ENCODE data around the gene GSPT1.
"Not testable (repeated sequence)": the region's sequence is repeated elsewhere in the genome, so short reads cannot be mapped to it uniquely, and the experiment has no call there.

GSPT1 gene

DNA sequence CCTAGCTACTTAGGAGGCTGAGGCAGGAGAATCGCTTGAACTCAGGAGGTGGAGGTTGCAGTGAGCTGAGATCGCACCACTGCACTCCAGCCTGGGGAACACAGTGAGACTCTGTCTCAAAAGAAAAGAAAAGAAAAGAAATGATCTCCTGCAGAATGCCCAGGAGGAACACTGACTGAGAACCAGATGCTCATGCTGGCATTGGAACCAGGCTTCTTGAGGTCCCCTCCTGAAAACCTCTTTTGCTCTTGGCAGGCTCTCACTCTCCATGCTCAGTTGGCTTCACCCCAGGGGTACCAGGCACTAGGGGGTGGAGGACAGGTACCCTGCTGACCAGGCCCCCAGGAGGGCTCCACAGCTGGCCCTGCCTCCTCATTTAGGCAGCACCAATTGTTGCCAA lies 40.8 kb upstream of the GSPT1 start:
- Histone ChIP-seq H3K9me3 (ENCODE audit: control extremely low read depth in 1 of 5, control insufficient read depth in 4 of 5, insufficient read depth in 2 of 5, low read depth in 1 of 5, low read length in 4 of 5) (no peaks in the 10 kb centered on the region), H3K36me3 (ENCODE audit: control insufficient read depth in 4 of 4, insufficient read depth in 4 of 4, low read length in 3 of 4) (no peaks in the 10 kb centered on the region), H3K27me3 (replicated peaks in 2 of 5; ENCODE audit: control insufficient read depth in 4 of 5, insufficient read depth in 5 of 5, low read length in 4 of 5) (no peaks in the 10 kb centered on the region), H3K27ac (ENCODE audit: insufficient read depth in 1 of 2, low read depth in 1 of 2, low read length in 2 of 2, poor library complexity in 1 of 2, severe bottlenecking in 2 of 2) (no peak overlapping the region), H3K4me1 (ENCODE audit: control extremely low read depth in 1 of 4, control insufficient read depth in 4 of 4, insufficient read depth in 4 of 4, low read length in 3 of 4) (no peaks in the 10 kb centered on the region), H3K4me3 (ENCODE audit: control insufficient read depth in 1 of 7, extremely low read depth in 1 of 7, insufficient read depth in 4 of 7, low read depth in 2 of 7, low read length in 6 of 7) (no peak overlapping the region)
- no peak for DNase-seq
- POLR2A ChIA-PET: no interaction called here
- CTCF ChIA-PET: no interaction called here
- WGBS (ENCODE audit: insufficient coverage): 86% methylated on average over 1 of the region's 2 CpGs

DNA sequence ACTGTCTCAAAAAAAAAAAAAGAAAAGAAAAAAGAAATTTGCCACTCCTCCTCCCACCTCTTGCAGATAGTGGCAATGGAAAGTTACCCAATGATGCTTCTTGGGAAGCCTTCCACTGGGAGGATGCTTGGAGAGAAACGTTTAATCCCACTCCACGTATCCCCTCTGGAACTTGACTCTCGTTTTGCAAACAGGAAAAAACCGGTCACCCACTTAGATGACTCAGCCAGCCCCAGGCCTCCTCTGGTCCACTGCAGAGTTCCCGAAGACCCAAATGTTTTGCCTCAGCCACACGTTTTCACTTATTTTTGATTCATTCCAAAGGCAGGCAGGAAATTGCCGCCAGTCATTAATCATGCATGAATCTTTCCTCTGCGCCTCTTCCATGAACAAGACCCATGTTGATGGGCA lies 40.0 kb upstream of the GSPT1 start:
- no peaks in the 10 kb centered on the region for H3K9me3 ChIP-seq (ENCODE audit: control extremely low read depth in 1 of 5, control insufficient read depth in 4 of 5, insufficient read depth in 2 of 5, low read depth in 1 of 5, low read length in 4 of 5)
- H3K27me3 ChIP-seq (replicated peaks in 2 of 5; ENCODE audit: control insufficient read depth in 4 of 5, insufficient read depth in 5 of 5, low read length in 4 of 5): no peaks in the 10 kb centered on the region
- no peak overlapping the region for H3K4me3 ChIP-seq (ENCODE audit: control insufficient read depth in 1 of 7, extremely low read depth in 1 of 7, insufficient read depth in 4 of 7, low read depth in 2 of 7, low read length in 6 of 7)
- no peaks in the 10 kb centered on the region for H3K4me1 ChIP-seq (ENCODE audit: control extremely low read depth in 1 of 4, control insufficient read depth in 4 of 4, insufficient read depth in 4 of 4, low read length in 3 of 4)
- ChIA-PET POLR2A (no interaction called here), CTCF (no interaction called here)
- no peak for DNase-seq
- H3K36me3 ChIP-seq (ENCODE audit: control insufficient read depth in 4 of 4, insufficient read depth in 4 of 4, low read length in 3 of 4): no peaks in the 10 kb centered on the region
- H3K27ac ChIP-seq (ENCODE audit: insufficient read depth in 1 of 2, low read depth in 1 of 2, low read length in 2 of 2, poor library complexity in 1 of 2, severe bottlenecking in 2 of 2): no peak overlapping the region
- 87% methylated on average over 8 of the region's 8 CpGs for WGBS (ENCODE audit: insufficient coverage)

DNA sequence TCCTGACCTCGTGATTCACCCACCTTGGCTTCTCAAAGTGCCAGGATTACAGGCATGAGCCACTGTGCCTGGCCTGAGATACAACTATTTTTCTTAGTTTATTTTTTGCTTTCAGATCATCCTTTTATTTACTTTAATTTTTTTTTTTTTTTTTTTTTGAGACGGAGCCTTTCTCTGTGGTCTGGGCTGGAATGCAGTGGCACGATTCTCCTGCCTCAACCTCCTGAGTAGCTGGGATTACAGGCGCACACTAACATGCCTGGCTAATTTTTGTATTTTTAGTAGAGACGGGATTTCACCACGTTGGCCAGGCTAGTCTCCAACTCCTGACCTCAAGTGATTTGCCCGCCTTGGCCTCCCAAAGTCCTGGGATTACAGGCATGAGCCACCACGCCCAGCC lies 37.8 kb upstream of the GSPT1 start:
- WGBS (ENCODE audit: insufficient coverage): 97% methylated on average over 6 of the region's 8 CpGs
- CTCF ChIA-PET: interaction anchor here (1.2 to 1.6 kb wide), 2 partner anchors 12 to 113 kb away, joined by 5 read pairs; partner anchors contain the start of gene TNFRSF17
- H3K4me1 ChIP-seq (ENCODE audit: control extremely low read depth in 1 of 4, control insufficient read depth in 4 of 4, insufficient read depth in 4 of 4, low read length in 3 of 4); H3K4me3 ChIP-seq (ENCODE audit: control insufficient read depth in 1 of 7, extremely low read depth in 1 of 7, insufficient read depth in 4 of 7, low read depth in 2 of 7, low read length in 6 of 7); POLR2A ChIA-PET; H3K27ac ChIP-seq (ENCODE audit: insufficient read depth in 1 of 2, low read depth in 1 of 2, low read length in 2 of 2, poor library complexity in 1 of 2, severe bottlenecking in 2 of 2); H3K27me3 ChIP-seq (replicated peaks in 2 of 5; ENCODE audit: control insufficient read depth in 4 of 5, insufficient read depth in 5 of 5, low read length in 4 of 5); H3K36me3 ChIP-seq (ENCODE audit: control insufficient read depth in 4 of 4, insufficient read depth in 4 of 4, low read length in 3 of 4); DNase-seq; H3K9me3 ChIP-seq (ENCODE audit: control extremely low read depth in 1 of 5, control insufficient read depth in 4 of 5, insufficient read depth in 2 of 5, low read depth in 1 of 5, low read length in 4 of 5): not testable (repeated sequence)

DNA sequence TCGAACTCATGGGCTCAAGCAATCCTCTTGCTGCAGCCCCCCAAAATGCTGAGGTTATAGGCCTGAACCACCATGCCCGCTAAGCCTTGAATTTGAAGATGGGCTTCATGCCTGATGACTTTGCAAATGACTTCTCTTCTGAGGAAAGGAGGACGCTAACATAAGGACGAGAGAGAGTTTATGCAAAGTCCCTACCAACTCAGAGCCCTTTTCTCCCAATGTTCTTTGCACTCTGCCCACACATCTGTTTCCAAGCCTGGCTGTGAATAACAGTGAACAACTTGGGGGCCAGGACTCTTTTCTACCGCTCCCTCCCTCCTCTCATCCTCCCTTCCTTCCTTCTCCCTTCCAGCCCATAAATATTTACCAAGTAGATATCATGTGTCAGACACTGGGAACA lies 34.6 kb upstream of the GSPT1 start:
- peaks cover 0 to 2% (median 1%) of the 10 kb centered on the region in 4 experiments for H3K4me1 ChIP-seq (ENCODE audit: control extremely low read depth in 1 of 4, control insufficient read depth in 4 of 4, insufficient read depth in 4 of 4, low read length in 3 of 4)
- ChIA-PET POLR2A (no interaction called here), CTCF (no interaction called here)
- 80% methylated on average over 5 of the region's 5 CpGs for WGBS (ENCODE audit: insufficient coverage)
- no peak overlapping the region for H3K27ac ChIP-seq (ENCODE audit: insufficient read depth in 1 of 2, low read depth in 1 of 2, low read length in 2 of 2, poor library complexity in 1 of 2, severe bottlenecking in 2 of 2)
- H3K36me3 ChIP-seq (ENCODE audit: control insufficient read depth in 4 of 4, insufficient read depth in 4 of 4, low read length in 3 of 4): no peaks in the 10 kb centered on the region
- no peaks in the 10 kb centered on the region for H3K9me3 ChIP-seq (ENCODE audit: control extremely low read depth in 1 of 5, control insufficient read depth in 4 of 5, insufficient read depth in 2 of 5, low read depth in 1 of 5, low read length in 4 of 5)
- DNase-seq: no peak
- no peak overlapping the region for H3K4me3 ChIP-seq (ENCODE audit: control insufficient read depth in 1 of 7, extremely low read depth in 1 of 7, insufficient read depth in 4 of 7, low read depth in 2 of 7, low read length in 6 of 7)
- H3K27me3 ChIP-seq (replicated peaks in 2 of 5; ENCODE audit: control insufficient read depth in 4 of 5, insufficient read depth in 5 of 5, low read length in 4 of 5): no peaks in the 10 kb centered on the region

DNA sequence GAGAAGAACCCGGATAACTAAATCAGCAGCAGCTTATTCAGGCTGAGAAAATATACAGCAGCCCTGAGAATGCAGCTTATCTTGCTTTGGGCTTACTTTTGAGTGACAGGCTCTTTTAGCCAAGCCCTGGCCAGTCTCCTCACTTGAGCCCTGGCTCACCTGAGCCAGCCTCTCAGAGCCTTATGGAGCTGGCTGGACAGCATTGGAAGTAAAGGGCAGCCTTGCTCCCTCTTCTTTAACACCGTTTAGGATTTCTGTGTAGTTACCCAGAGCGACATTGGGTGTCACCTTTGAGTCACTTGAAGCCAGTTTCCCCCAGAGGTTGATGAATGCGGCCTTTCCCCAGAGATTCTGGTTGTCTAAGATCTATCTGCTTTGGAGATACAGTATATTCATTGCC lies 33.8 kb upstream of the GSPT1 start:
- ChIA-PET POLR2A (interaction anchor here (1.5 kb wide), 1 partner anchor 118 kb away, joined by 3 read pairs; no protein-coding TSS in a partner anchor), CTCF (interaction anchor here (0.7 to 2.5 kb wide), 8 partner anchors 16 to 147 kb away, joined by 3 to 22 read pairs (median 4); no protein-coding TSS in a partner anchor)
- WGBS (ENCODE audit: insufficient coverage): 18% methylated on average over 4 of the region's 4 CpGs

DNA sequence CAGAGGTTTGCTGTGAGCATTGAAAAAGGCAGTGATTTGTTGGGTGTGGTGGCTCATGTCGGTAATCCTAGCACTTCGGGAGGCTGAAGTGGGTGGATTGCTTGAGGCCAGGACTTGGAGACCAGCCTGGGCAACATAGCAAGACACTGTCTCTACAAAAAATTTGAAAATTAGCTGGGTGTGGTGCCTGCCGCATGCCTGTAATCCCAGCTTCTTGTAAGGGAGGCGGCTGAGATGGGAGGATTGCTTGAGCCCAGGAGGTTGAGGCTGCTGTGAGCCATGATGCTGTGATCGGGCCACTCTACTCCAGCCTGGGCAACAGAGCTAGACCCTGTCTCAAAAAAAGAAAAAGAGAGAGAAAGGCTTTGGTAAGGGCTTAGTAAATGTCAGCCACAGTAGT lies 33.1 kb upstream of the GSPT1 start:
- H3K27ac ChIP-seq (ENCODE audit: insufficient read depth in 1 of 2, low read depth in 1 of 2, low read length in 2 of 2, poor library complexity in 1 of 2, severe bottlenecking in 2 of 2): no peak overlapping the region
- ChIA-PET POLR2A (interaction anchor here (1.5 kb wide), 1 partner anchor 119 kb away, joined by 3 read pairs; no protein-coding TSS in a partner anchor), CTCF (interaction anchor here (0.7 to 2.5 kb wide), 9 partner anchors 17 to 148 kb away, joined by 3 to 22 read pairs (median 4); no protein-coding TSS in a partner anchor)
- H3K36me3 ChIP-seq (ENCODE audit: control insufficient read depth in 4 of 4, insufficient read depth in 4 of 4, low read length in 3 of 4): no peaks in the 10 kb centered on the region
- peaks cover 0 to 2% (median 1%) of the 10 kb centered on the region in 4 experiments for H3K4me1 ChIP-seq (ENCODE audit: control extremely low read depth in 1 of 4, control insufficient read depth in 4 of 4, insufficient read depth in 4 of 4, low read length in 3 of 4)
- 100% methylated on average over 3 of the region's 5 CpGs for WGBS (ENCODE audit: insufficient coverage)
- no peak for DNase-seq
- no peaks in the 10 kb centered on the region for H3K27me3 ChIP-seq (replicated peaks in 2 of 5; ENCODE audit: control insufficient read depth in 4 of 5, insufficient read depth in 5 of 5, low read length in 4 of 5)
- no peak overlapping the region for H3K4me3 ChIP-seq (ENCODE audit: control insufficient read depth in 1 of 7, extremely low read depth in 1 of 7, insufficient read depth in 4 of 7, low read depth in 2 of 7, low read length in 6 of 7)
- H3K9me3 ChIP-seq (ENCODE audit: control extremely low read depth in 1 of 5, control insufficient read depth in 4 of 5, insufficient read depth in 2 of 5, low read depth in 1 of 5, low read length in 4 of 5): no peaks in the 10 kb centered on the region

More for the DNA sequence above, 33.8 kb upstream of the GSPT1 start:
- Histone ChIP-seq H3K27ac (ENCODE audit: insufficient read depth in 1 of 2, low read depth in 1 of 2, low read length in 2 of 2, poor library complexity in 1 of 2, severe bottlenecking in 2 of 2) (no peak overlapping the region), H3K27me3 (replicated peaks in 2 of 5; ENCODE audit: control insufficient read depth in 4 of 5, insufficient read depth in 5 of 5, low read length in 4 of 5) (no peaks in the 10 kb centered on the region), H3K9me3 (ENCODE audit: control extremely low read depth in 1 of 5, control insufficient read depth in 4 of 5, insufficient read depth in 2 of 5, low read depth in 1 of 5, low read length in 4 of 5) (no peaks in the 10 kb centered on the region), H3K4me1 (ENCODE audit: control extremely low read depth in 1 of 4, control insufficient read depth in 4 of 4, insufficient read depth in 4 of 4, low read length in 3 of 4) (peaks cover 0 to 2% (median 1%) of the 10 kb centered on the region in 4 experiments), H3K4me3 (ENCODE audit: control insufficient read depth in 1 of 7, extremely low read depth in 1 of 7, insufficient read depth in 4 of 7, low read depth in 2 of 7, low read length in 6 of 7) (no peak overlapping the region), H3K36me3 (ENCODE audit: control insufficient read depth in 4 of 4, insufficient read depth in 4 of 4, low read length in 3 of 4) (no peaks in the 10 kb centered on the region)
- peak; percentile 43 to 64 (median 51) for DNase-seq

DNA sequence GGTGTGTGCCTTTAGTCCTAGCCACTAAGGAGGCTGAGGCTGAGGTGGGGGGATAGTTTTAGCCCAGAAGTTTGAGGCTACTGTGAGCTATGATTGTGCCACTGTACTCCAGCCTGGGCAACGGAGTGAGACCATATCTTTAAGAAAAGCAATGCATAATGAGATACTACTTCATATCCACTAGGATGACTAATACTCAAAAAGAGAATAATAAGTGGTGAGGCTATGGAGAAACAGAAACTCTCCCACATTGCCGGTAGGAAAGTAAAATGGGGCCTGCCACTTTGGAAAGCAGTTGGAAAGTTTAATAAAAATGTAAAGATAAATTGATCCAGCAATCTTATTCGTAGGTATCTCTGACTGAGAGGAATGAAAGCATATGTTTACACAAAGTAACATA lies 30.7 kb upstream of the GSPT1 start:
- DNase-seq: no peak
- Histone ChIP-seq H3K36me3 (ENCODE audit: control insufficient read depth in 4 of 4, insufficient read depth in 4 of 4, low read length in 3 of 4) (no peaks in the 10 kb centered on the region), H3K4me1 (ENCODE audit: control extremely low read depth in 1 of 4, control insufficient read depth in 4 of 4, insufficient read depth in 4 of 4, low read length in 3 of 4) (peaks cover 0 to 2% (median 1%) of the 10 kb centered on the region in 4 experiments), H3K27ac (ENCODE audit: insufficient read depth in 1 of 2, low read depth in 1 of 2, low read length in 2 of 2, poor library complexity in 1 of 2, severe bottlenecking in 2 of 2) (no peak overlapping the region), H3K4me3 (ENCODE audit: control insufficient read depth in 1 of 7, extremely low read depth in 1 of 7, insufficient read depth in 4 of 7, low read depth in 2 of 7, low read length in 6 of 7) (no peak overlapping the region), H3K27me3 (replicated peaks in 2 of 5; ENCODE audit: control insufficient read depth in 4 of 5, insufficient read depth in 5 of 5, low read length in 4 of 5) (no peaks in the 10 kb centered on the region), H3K9me3 (ENCODE audit: control extremely low read depth in 1 of 5, control insufficient read depth in 4 of 5, insufficient read depth in 2 of 5, low read depth in 1 of 5, low read length in 4 of 5) (no peaks in the 10 kb centered on the region)
- no CpG with 5 or more reads among the region's 3 CpGs for WGBS (ENCODE audit: insufficient coverage)
- POLR2A ChIA-PET: no interaction called here
- CTCF ChIA-PET: interaction anchor here (1.7 kb wide), 1 partner anchor 121 kb away, joined by 6 read pairs; no protein-coding TSS in a partner anchor
